Muscle of arm (tissue), 12 donors: ENCODE data around the gene ADAMTSL3. TPM values are rescaled to one million over a fixed set of nuclear protein-coding genes. Genes with fewer than 3 reads are reported as not detected.
A peak's percentile ranks its signal among the peaks of the same experiment; 100 is the strongest.

ENCODE experiments used
- DNase-seq: peaks from one replicate; pipeline ENCODE4 v3.0.0-alpha.2; 2013
- polyA plus RNA-seq, 12 donors: library from polyadenylated mRNA; unstranded; fragments of 120-200 nt; gene quantifications; one replicate each; pipeline ENCODE4 v1.2.1, GENCODE V29; 2013; ENCODE audit not compliant: insufficient read length in 12 of 12

ADAMTSL3 gene
- polyA plus RNA-seq, 12 donors = 25.4 to 55.1 (median 40.4) TPM; not detected in 1

DNA sequence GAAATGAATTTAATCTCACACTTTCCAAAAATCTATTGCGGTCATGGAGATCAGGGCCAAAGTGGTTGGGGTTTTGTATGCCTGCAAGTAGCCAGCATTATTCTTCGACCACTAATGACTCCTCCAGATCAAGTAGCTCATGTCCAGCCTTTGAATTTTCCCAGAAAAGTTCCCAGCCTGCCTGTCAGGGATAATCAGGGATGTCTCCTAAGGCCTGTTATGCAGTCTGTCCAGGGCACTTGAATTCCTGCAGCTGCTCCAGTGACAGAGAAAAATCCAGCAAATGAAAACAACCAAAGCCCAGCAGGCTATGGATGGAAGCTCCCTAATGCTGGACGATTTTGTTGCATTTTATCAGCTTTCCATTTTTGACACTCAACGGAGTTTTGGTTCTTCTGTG lies 215.4 kb downstream of the ADAMTSL3 start:
- DNase-seq = peak; percentile 65

DNA sequence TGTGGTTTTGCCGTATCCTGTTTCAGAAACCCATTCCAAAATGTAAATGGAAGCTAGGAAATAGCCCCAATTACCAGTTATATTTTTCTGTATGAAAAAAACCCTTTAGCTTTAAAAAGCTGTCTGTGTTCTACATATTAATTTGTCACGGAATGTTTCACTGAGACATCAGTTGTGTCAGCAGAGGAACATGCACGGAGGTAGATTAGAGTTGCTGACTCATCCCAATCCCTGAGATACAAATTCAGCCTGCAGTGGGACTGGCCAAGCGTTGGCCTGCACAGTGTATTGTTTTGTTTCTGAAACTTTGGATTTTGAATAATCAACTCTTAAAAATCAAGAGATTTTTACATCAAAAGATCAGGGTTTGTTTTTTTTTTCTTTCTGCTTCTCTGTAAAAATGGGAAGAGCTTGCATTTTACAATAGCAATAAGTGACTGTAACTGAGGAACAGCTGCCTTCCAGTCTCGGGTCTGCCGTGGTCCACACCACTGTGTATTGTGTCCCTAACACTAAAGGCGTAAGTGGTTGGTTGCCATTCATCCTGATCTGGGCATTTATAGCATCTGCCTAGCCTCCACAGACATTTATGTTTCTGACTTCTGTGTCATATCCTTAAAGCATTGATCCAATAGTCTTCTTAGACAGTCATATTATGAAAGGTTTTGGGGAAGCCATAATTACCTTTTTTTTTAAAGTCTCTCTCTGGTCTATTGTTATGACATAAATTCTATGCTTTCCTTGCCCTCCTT lies 218.1 kb downstream of the ADAMTSL3 start:
- no peak for DNase-seq

DNA sequence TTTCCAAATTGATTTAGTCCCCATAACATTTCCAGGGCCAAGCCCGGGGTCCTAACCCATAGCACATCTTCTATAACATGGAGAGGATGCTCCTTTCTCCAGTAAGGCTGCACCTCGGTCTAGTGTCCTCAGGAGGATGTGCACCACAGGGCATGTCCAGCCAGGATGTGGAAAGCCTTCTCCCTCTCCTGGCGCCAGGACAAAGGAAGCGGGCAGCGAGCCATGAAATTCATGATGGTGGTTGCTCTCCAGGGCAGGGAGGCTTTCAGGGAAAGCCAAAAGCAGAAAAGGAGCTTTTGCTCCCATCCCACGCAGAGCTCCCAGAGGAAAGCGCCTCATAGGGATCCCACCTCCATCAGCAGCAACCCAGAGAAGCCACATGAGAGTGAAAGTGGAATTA lies 220.0 kb downstream of the ADAMTSL3 start:
- DNase-seq = no peak

DNA sequence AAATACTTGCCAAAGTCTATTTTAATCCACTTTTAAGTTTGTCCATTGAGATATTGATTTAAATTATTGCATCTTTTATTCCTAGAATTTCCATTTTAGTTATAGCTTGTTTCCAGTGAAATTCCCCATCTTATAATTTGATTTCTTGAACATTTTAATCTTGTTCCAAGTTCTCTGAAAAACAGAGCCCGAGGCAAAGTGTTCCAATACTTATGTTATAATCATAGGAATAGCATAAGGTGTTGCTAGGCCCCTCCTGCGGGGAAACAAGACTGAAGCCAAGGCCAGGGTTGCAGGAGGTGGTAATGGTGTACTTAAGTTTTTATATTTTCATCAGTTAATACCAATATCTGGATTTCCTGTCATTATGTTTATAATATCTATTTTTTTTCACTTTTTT lies 226.6 kb downstream of the ADAMTSL3 start:
- DNase-seq = no peak

DNA sequence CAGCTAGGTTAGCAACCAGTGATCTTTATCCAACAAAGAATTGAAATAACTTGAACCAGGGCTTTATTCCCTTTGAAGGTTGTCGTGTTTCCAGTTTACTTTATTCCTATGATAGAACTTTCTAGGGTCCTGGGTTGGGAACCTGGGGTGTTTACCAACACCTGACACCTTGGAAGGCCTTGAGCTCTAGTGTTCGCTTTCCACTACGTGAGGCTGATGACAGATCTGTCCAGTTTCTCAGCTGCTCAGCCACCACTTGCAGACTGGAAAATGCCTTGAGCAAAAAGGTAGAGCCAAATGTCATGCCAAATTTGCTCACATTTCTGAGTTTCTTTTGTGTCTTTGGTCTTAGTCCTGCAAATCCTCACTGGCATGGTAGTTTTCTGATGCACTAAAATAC lies 227.2 kb downstream of the ADAMTSL3 start:
- DNase-seq = no peak

DNA sequence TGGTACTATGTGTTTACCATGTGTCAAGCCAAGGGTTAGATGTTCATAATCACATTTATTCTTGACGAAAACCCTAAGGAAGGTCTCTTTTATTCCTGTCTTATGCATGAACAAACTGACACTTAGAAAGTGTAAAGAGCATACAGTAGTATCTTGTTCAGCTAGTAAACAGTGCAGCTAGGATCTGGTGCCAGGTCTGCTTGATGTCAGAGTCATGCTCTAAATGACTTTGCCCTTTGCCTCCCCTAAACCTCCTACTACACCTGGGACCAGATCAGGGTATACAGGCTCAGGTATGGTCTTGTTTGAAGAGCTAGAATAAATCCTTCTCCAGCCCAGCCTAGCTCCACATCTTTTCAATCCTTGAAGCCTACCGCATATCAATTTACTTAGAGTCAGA lies 232.4 kb downstream of the ADAMTSL3 start:
- no peak for DNase-seq

DNA sequence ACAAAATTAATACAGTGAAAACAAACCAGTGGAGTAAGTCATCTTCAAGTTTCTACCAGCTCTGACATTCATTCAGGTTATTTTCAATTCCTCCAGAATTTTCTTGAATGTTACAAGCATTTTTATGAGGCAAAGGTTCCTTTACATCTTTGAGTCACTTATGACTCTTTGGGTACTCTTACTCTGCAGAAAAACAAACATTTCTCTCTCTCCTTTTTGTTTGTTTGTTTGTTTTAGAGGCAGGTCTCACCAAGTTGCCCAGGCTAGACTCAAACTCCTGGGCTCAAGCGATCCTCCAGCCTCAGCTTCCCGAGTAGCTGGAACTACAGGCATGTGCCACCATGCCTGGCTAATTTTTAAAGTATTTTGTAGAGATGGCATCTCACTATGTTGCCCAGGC lies 233.5 kb downstream of the ADAMTSL3 start:
- DNase-seq = no peak

DNA sequence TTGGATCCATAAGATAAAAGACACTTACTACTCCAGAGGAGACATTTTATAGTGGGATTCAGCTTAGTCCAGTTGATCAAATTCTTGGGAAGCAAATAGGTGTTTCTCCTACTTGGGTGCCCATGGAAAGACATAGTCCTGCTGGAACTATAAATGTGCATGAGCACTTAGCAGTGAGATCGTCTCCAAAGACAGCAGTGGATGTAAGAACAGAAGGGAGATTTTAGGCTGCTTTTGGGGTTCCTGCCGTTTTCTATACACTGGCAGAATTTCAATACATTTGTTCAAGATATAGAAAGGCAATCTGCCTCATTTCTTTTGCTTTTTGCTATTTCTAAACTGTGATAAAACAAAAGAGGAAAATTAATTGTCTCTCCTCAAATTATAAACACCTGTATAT lies 234.0 kb downstream of the ADAMTSL3 start:
- DNase-seq = no peak

DNA sequence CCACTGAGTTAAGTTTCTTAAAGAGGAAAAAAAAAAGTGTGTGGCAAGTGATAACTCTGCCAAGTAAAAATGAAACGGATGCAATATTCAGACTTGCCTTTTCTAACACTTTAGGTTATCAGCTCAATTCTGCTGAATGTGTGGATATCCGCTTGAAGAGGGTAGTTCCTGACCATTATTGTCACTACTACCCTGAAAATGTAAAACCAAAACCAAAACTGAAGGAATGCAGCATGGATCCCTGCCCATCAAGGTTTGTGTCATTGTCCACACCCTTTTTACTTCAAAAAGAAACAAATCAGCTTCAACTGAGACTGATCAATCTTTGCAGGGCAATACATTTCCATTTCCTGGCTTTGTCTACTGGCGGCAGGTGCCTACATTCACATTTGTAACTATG lies 236.1 kb downstream of the ADAMTSL3 start:
- no peak for DNase-seq

DNA sequence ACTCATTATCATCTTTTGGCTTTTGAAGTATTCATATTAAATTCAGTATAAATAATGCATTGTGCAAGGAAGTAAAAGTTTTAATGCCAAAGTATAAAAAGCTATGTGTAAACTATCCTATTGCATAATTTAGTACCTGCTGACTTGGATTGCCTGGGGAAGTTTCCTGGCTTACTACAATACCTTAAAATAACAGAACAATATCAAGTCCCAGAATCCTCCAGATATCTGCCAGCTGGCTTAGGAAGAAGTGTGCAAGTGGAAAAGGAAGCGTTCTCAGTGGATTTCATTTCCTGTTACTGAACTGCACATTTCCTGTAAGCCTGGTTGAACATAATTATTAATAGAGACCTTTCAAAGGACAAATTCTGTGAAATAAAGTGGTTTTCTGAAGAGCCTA lies 236.7 kb downstream of the ADAMTSL3 start:
- peak; percentile 82 for DNase-seq

DNA sequence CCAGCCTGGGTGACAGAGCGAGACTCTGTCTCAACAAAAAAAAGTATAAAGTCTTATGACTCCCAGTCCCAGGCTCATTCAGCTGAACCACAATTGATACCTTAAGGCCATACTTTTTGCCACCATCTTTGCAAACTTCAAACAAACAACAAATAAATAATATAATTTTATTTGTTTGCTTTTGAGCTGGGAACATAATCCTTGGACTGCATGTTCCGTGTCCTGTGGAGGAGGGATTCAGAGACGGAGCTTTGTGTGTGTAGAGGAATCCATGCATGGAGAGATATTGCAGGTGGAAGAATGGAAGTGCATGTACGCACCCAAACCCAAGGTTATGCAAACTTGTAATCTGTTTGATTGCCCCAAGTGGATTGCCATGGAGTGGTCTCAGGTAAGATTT lies 238.6 kb downstream of the ADAMTSL3 start:
- DNase-seq = no peak

DNA sequence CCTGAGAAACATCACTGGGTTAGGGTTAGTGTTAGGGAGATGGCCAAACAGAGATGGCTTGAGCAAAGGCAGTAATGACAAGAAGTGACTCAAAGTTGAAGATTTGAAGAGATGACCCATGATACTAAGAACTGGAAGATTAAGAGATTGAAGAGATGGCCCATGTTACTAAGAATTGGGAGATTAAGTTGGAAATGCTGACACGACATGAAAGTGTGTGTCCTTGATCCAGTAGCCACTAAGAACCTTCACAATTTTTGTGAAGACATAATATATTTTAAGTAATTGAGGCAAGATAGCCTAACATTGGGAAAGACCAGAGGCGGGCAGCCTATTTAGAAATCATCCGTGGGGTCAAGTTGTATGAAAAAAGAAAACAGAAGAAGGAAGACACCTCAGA lies 239.4 kb downstream of the ADAMTSL3 start:
- no peak for DNase-seq

DNA sequence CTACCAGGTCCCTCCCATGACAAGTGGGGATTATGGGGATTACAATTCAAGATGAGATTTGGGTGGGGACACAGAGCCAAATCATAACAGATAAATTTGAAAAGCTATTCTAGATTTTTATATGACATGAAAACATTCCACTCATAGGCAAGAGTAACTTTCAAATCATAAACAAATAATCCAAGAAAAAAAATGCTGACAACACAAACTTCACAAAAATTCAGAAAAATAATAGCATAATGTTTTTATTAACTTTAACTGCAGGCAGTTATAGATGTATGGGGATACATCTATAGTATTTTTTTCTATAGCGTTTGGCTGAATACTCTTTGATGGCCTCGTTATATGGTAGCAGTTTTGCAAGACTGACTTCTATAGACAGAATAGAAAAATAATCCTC lies 243.1 kb downstream of the ADAMTSL3 start:
- DNase-seq = no peak

DNA sequence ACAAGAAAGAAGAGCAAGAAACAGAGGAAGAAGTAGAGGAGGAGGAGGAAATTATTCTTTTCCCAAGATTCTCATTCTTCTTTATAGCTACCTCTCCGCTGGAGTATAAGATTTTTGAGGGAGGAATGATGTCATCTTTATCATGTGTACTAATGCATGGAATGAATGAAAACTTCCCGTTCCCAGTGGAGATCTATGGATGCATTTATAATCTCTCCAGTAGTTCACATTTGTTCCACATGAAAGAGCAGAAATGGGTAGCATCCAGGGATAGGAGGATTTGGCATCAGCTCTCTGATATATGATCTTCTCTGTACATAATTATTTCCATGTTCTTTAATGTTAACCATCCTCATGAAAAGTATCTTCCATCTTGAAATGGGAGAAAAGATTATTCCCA lies 244.4 kb downstream of the ADAMTSL3 start:
- peak; percentile 69 for DNase-seq

DNA sequence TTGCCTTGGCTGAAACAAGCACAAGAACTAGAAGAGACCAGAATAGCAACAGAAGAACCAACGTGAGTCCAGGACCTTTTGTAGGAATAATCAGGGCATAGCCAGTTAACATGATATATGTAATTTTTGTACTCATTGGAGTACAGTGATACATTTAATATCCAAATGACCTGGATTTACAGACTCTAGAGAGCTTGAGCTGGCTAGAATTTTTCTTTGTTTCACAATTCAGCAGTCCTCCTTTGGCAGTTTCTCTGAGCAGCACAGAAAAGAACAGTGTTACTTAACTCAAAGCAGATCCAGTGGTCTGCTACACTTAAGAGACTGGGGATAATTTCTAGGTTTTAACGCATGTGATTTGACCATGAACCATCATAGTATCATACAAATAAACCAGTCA lies 245.7 kb downstream of the ADAMTSL3 start:
- peak; percentile 74 for DNase-seq

DNA sequence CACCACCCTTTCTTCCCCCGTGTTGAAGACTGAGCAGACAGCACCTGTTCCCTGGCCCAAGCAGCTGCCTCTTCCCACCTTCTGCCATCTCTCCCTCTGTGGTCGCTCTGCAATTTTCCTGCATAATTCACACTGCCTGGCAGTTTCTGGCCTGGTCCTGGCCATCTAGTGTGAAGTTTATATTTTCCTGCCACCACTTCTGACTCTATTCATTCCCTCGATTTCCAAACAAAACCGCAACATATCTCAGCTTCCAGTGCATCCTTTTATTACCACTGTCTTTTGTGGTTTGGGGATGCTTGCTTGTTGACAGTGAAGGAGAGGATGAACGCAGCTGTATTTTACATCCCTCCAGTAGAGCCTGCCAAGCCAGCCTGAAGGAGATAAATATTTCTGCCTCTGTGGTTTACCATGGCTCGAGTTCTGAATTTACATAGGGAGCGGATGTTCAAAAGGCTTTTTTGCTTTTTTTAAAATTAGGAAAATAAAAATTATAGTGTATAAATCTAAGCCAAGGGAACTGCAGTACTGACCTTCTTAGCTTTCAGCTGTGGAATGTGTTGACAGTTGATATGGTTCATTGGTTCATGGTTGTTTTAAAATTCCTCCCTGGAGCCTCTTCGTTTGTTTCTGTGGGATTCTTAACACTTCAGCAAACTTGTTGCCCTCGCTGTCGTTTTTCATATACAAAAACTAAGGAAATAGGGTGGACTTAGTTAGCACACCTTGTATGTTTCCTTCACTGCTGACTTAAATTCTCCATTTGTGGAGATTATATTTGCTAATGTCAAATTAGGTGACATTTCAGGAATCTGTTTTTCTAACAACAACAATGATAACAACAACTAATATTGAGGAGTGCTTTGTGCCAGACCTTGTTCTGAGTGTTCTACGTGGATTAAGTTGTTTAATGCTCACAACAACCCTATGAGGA lies 250.5 kb downstream of the ADAMTSL3 start:
- DNase-seq = peak; percentile 87

DNA sequence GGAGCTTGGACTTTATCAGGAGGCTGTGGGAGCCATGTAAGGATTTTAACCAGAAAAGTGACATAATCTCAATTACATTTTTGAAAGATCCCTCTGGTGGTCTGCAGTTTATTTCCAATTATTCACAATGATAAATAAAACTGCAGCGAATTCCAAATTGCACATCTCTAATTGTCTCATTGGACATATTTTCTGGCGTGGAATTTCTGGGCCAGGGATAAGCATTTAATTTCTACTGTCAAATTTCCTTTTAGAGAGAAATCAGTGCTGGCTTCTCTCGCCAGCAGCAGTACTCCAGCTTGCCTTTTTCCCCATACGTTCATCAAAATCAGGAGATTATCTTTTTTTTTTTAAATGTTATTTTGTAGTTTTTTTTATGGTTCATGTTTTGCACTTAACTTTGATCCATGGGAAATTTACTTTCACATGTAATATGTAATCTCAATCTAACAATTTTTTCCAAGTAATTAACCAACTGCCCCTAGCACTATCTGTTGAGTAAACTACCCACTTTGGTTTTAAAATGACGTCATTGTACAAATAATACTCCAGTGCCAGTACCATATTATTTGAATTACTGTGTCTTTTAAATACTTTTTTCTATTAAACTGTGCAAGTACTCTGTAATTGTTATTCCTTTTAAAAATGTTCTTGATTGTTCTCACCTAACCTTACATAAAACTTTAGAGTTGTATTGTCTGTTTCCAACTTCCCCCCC lies 251.8 kb downstream of the ADAMTSL3 start:
- no peak for DNase-seq

DNA sequence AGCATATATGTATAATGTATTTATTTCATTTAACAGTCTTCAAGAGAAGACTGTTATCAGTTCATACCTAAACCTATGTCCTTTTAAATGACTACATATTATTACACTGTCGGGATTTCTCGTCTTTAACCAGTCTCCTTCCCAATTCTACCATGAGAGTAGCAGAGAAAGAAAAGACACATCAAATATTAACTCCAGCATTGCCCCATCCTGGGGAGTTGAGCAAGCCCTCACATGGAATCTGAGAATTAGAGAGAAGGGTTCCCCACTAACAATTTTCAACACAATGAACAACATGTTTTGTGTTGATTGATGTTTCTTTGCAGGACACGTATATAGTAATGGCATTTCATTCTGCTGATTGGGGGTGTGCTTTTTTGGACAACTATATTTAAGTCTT lies 257.4 kb downstream of the ADAMTSL3 start:
- DNase-seq = no peak

DNA sequence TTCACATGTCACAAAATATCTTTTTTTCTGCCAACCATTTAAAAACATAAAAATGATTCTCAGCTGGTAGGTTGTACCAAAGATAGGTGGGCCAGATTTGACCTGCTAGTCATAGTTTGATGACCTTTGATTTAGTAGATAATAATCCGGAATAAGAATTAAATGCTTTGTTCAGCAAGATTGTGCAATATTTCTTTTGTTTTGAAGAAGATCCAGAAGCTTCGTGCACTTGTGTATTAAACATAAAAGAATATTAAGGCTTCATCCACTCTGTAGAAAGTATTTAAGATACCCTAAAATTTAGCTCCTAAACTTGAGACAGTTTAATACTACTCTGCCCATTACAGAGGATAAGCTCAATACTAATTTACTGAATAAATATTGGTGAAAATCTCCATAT lies 258.4 kb downstream of the ADAMTSL3 start:
- DNase-seq = no peak

DNA sequence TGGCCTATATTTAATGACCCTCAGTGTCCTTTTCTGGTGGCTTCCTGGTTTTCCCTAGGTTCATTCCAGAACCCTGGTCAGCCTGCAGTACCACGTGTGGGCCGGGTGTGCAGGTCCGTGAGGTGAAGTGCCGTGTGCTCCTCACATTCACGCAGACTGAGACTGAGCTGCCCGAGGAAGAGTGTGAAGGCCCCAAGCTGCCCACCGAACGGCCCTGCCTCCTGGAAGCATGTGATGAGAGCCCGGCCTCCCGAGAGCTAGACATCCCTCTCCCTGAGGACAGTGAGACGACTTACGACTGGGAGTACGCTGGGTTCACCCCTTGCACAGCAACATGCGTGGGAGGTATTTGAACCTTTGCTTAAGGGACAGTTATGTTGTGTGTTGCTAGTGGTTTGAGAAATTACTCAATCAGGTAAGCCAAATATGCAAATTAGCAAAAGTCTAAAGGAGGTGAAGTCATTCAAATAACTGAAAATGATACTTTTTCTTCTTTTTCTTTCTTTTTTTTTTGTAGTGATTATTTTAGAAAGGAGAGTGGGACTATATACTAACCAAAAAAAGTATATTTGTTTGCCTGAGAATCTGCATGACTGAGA lies 259.2 kb downstream of the ADAMTSL3 start:
- no peak for DNase-seq

DNA sequence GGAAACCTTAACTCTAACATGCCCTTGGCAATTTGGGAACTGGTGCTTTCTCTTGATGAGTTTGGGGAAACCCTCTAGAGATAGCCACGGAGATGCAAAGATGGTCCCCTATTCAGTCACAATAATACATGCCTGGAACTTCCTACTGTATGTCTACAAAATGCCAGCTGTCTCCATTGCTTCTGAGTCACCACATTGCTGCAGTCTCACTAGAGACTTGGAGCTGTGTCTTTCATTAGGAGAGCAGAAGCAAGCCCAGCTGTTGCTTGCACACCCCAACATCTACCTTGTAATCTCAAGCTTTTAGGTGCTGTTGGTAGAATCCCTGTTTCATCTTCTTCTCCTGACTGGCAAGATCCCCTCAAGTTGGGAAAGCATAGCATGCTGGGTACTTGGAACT lies 261.0 kb downstream of the ADAMTSL3 start:
- no peak for DNase-seq

DNA sequence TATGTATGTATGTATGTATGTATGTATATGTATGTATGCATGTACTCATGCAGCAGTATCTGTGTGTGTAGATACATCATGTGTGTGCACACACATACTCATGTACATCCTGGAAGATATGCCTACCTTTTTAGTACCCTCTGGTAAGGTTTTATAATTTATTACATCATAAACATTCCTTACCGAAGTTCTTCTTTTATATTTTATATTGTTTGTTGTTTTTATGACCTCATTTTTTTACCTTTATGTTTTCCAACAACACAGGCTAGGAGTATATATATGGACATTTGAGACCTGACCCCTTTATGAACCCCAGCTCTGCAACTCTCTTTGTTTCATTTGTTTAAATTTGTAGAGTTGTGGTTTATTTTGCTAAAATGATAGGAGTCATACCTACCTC lies 263.5 kb downstream of the ADAMTSL3 start:
- DNase-seq = no peak
